Activated T-cell treated with anti-CD3 and anti-CD28 coated beads for 48 hours (primary cell): ENCODE data around the gene PRICKLE2.

Source experiments
- DNase-seq: peaks from one replicate; pipeline ENCODE4 v3.0.0-alpha.2; 2020; ENCODE audit warnings: low read depth

The PRICKLE2 gene

GRCh38 chr3:64074895-64075679 is 150.2 kb downstream of the PRICKLE2 start:
- DNase-seq, result no peak

GRCh38 chr3:64074060-64074459 is 151.2 kb downstream of the PRICKLE2 start:
- no peak for DNase-seq

- DNase-seq, result no peak
These were observed 152.0 kb downstream of the PRICKLE2 start for GRCh38 chr3:64073158-64073761.

DNA sequence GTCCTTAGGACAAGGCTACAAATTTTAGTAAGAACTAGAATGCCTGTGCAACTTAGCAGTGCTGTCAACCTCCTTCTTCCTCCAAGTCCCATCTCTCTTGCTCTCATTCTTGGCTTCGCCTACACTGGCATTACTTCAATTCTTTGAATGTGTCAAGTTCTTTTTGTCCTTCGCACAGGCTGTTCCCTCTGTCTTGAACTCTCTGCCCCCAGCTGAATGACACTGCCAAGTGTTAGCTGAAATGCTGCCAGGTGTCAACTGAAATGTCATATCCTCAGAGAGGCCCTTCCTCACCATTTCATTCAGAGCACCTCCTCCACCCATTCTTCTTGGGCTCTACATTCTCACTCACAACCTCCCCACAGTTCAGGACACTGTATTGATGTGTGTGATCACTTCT is 153.1 kb downstream of the PRICKLE2 start:
- no peak for DNase-seq

DNA sequence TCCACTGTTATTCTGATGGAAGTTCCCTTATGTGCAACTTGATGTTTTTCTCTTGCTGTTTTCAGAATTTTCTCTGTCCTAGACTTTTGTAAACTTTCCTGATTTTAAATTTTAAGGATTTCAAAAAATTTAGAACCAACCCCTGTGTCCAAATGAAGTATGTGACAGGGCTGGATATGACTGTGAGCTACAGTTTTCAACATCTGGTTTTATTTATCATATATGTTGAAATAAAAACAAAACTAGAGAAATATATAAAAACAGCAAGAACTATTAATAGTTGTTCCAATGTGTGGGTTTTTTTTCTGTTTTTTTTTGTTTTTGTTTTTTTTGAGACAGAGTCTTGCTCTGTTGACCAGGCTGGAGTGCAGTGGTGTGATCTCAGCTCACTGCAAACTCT is 154.6 kb downstream of the PRICKLE2 start:
- no peak for DNase-seq

- DNase-seq, result no peak
These were observed 157.5 kb downstream of the PRICKLE2 start for GRCh38 chr3:64067506-64068346.

DNA sequence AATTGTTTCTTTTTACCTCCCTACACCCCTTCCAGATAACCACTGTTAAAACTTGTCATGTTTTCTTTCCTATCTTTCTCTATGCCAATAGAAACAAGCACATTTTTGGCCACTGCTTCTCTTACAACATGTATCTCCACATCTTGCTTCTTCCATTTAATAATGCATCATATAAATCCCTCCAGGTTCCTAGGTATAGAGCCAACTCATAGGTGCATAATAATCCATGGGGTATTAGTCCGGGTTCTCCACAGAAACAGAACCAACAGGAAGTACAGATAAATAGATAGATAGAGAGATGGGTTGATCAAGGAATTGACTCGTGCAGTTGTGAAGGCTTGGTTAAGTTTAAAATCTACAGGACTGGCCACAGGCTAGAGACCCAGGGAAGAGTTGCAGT is 160.5 kb downstream of the PRICKLE2 start:
- DNase-seq, result no peak

DNA sequence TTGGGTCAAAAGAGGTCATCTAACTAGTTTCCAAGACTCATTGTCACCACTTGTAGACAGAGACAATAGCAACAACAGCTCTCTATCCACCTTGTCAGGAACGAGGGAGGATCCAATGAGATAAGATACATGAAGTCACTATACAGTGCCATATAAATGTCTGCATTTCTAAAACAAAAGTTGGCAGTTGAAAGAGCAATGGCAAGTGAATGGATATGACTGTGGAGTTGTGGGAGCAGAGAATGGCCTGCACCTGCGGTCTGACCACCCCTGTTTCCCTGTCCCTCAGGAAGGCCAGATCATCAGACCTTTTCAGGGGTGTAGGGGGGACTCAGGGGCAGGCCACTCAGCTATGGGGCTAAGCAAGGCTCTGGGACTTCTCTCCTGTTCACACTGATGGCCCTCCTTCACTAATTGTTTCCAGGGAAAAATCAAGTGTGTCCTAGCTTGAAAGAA is 161.3 kb downstream of the PRICKLE2 start:
- DNase-seq, result no peak

- no peak for DNase-seq
These were observed 161.9 kb downstream of the PRICKLE2 start for GRCh38 chr3:64063207-64063982.

DNA sequence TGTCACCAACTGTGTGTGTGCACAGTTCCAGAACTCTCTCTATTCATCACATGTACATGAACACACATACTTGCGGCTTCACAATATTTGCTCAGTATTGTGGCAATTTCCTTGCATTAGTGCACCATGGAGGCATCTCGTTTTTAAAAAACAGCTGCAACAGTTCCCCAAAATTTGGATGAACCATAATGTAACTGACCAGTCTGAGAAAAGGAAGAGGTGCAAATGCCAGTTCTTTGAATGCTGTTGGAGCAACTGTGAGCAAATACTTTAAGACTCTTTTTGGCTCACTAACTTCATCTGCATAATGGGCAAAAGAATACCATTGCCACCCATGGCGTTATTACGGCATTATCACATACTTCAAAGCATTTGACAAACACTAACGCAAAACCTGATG is 163.6 kb downstream of the PRICKLE2 start:
- no peak for DNase-seq

DNA sequence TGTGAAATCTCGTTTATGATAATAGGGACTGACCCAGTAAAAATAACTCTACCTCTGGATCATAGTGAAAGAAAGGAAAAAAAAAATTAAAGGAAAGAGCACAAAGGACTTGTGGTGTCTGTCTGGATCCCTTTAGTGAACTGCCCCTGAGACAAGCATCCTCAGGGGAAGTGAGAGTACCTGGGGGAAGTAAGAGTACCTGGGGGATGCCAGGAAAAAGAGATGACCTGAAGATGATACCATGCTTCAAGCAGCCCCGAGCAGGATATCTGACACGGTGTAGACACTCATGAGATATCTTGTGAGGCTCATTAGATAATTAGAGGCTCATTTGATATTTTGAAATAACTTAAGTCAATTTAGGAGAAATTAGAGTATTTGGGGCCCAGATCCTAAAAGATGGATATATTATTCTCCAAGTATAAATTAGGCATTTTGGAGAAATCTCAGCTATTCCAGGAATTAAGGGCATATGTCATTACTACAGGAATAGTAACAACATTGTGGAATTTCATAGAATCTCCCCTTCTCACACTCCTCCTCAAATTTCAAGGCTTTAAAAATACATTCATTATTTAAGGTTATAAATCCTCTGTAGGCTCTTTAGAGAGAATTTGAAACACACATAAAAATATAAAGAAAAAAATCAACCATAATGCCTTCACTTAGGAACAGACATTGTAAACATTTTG is 165.6 kb downstream of the PRICKLE2 start:
- no peak for DNase-seq

DNA sequence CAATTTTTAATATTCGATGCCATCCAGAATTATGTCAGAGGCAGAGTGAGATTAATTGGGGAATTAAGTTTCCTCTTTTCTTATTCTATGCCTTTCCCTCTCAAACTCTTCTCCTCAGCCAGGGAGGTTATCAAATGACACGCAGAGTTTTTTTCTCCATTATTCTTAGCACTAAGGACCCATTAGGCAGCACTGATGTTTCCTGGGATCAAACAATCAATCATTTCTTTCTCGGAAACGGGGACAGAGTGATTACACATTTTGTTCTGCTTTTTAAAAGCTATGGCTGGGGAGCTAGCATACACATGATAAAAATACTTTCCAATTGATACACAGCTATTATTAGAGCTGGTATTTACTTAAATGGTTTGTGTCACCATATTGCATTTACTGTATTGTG is 166.7 kb downstream of the PRICKLE2 start:
- DNase-seq, result no peak

- no peak for DNase-seq
These were observed 168.0 kb downstream of the PRICKLE2 start for GRCh38 chr3:64057231-64057630.

DNA sequence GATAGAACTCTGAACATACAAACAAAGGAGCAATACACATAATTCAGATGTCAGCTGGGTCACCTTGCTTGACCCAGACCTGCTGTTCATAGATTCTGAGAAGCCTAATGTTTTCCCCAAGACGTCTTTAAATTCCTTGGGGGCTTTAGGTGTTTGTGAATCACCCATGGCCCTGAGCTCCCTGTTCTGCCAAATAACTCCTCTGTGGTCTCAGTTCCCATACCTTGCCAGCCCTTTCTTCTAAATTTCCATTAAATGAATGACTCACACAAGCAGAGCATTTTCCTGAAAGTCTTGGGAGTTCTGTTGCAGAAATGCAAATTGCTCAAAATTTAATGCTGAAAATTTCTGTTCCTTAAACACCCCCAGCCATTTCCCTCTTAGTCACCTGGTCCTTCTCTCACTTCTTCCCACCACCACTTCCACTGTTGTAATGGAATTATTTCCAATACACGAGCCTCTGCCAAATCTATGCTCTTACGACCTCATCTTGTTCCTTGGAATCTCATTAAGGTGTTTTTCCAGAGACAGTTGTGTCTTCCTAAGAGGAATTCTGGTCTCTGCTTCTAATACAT is 168.6 kb downstream of the PRICKLE2 start:
- no peak for DNase-seq

GRCh38 chr3:64055076-64055475 is 170.2 kb downstream of the PRICKLE2 start:
- no peak for DNase-seq

DNA sequence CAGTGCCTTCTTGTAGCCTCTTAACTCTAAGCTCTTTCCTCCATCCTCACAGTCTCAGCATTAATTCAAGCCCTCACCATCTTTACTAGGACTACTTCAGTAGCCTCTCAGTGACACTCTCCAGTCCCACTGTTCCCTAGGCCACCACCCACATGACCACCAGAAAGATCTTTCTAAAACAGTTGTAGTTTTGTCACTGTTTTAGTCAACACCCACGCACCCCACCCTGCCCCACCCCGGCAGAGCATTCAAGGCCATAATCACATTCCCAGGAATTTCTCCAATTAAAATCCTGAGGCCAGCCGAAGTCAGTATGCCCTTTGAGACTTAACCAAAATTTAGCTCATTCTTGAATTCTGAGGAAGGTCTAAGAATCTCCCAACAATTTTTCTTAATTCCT is 170.8 kb downstream of the PRICKLE2 start:
- DNase-seq, result no peak

- DNase-seq, result no peak
These were observed 171.7 kb downstream of the PRICKLE2 start for GRCh38 chr3:64053581-64053980.

- no peak for DNase-seq
These were observed 172.1 kb downstream of the PRICKLE2 start for GRCh38 chr3:64053117-64053516.

GRCh38 chr3:64049832-64050231 is 175.4 kb downstream of the PRICKLE2 start:
- no peak for DNase-seq

GRCh38 chr3:64049136-64049535 is 176.1 kb downstream of the PRICKLE2 start:
- peak; percentile 2 for DNase-seq

DNA sequence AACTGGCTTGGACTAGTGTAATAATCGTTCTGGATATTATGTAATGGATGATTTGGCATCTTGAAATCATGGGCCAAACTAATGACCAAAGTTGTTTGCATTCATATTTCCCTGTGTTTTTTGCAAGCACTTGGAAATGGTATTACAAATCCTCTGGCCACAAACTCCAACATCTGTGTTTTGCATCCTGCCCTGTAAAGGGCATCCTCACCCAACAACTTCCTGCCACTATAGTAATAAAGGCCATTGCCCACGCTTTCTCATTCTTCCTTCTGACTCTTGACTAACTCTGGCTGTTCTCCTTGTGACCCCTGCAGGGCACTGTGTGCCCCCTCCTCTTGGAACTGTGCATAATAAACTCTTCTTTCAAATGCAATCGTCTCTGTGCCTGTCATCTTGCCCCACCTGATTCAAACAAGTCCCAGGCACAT is 176.6 kb downstream of the PRICKLE2 start:
- no peak for DNase-seq
